Endothelial cell of hepatic sinusoid (primary cell): ENCODE results near the gene DUSP2.

ENCODE experiments used
- in situ Hi-C: cut with HindIII; loops from 2 replicates; pipeline ENCODE4 v1.10.0; 2017; ENCODE audit warnings: low sequenced_read_pairs

The DUSP2 gene

GRCh38 chr2:96145036-96145847 lies at the start of gene DUSP2:
Gene DUSP2, minus strand, starts transcription at chr2:96145440. Its CDS starts 86 bp downstream, at chr2:96145354.
- in situ Hi-C loops: no loop called here

GRCh38 chr2:96191937-96192670 lies 46.9 kb upstream of the DUSP2 start:
- in situ Hi-C loops: no loop called here

GRCh38 chr2:96188821-96189526 lies 43.7 kb upstream of the DUSP2 start:
- in situ Hi-C loops: no loop called here

DNA sequence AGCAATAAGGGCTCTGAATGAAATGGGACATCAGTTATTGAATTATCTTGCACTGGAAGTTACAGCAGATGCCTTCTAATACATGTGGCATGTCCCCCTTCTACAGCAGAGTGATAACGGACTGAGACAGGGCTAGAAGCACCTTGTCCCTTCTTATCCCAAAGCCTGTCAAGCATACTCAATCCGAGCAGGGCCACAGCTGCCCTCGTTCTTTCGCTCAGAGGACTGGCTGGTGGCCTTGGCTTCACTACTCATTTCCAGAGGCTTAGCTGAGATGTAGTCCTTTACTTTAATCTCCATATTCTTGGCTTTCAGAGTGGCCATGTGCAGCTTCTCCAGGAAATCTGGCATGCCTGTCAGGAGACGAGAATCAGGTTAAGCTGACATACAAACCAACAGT lies 41.3 kb upstream of the DUSP2 start:
- in situ Hi-C loops: no loop called here

DNA sequence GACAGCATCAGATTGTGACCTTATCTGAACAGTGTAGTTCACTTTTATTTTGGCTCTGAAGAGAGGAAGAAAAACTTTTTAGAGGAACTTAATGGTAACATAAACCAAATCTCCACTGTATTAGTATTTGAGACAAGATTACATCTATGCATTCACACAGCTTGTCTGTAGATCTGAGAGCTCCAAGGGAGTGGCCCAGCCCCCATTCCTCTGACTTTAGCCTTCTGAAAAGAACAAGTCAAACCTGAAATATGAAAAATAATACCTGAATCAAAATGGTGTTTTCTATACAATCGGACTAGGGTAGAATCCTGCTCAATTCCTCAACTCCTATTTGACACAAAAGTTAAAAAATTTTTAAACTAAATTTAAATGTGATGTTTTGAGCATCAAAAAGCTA lies 40.3 kb upstream of the DUSP2 start:
- in situ Hi-C loops: no loop called here

DNA sequence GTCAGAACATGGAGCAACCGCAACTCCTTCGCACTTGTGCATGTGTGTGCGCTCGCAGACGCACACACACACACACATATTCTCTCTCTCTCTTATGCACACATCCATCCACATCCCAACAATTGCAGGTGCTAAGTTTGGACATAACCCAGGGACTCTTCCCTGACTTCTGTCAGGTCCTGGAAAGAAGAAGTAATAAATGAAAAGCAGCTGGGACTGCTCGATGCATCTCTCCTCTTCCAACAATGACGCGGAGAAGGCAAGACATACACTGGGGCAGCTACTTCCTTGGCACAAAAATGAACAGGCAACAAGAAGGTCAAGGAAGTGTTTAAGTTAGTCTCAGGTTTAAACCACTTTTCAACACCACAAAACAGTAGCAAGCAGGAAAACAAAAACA lies 39.7 kb upstream of the DUSP2 start:
- in situ Hi-C loops: no loop called here

DNA sequence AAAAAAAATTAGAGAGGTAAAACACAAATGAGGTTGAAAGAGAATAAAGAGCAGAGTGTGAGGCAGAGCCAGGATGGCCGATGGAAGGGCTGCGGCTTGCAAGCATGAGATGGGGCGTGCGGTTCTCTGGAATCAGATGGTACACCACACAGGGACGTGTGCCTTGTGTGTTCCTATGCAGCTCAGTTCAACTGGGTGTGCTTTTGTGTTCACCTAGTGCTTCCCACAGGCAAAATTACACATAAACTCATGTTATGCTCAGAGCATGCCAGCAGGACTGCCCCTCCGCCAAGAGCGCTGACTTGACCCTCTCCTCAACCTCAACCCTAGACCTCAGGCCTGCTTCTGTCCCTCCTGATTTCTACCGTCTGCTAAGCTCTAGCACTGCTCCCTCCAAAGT lies 38.9 kb upstream of the DUSP2 start:
- in situ Hi-C loops: no loop called here

DNA sequence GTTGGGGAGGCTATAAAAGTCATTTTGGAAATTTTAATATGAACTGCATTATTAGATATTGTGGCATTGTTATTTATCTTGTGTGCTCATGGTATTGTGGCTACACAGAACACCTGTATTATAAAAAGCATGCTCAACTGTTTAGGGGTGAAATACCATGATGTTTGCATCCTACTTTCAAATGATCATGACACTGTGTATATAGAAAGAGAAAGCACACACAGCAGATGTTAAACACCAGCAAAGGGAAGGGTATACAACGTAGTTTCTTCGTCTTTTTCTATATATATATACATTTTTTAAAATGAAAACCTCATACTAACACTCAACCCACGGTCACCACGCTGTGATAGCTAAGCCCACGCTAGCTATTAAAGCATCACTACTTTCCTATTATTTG lies 36.3 kb upstream of the DUSP2 start:
- in situ Hi-C loops: no loop called here

DNA sequence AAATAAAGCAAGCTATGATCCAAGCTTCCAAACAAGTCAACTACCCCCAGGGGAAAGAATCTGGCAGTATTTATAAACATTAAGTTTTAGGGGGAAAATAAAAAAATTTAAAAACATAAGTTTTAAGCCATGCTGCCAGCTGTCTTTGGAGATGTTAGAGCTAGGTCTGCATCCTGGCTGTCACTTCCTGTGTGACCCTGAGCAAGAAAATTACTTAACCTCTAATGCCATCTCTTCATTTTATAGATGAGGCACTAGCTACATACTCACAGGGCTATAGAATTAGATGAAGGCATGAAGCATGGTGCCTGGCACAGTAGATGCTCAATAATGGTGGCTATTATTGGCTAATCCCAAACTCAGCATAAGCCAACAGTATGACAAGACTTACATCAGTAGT lies 35.3 kb upstream of the DUSP2 start:
- in situ Hi-C loops: no loop called here

DNA sequence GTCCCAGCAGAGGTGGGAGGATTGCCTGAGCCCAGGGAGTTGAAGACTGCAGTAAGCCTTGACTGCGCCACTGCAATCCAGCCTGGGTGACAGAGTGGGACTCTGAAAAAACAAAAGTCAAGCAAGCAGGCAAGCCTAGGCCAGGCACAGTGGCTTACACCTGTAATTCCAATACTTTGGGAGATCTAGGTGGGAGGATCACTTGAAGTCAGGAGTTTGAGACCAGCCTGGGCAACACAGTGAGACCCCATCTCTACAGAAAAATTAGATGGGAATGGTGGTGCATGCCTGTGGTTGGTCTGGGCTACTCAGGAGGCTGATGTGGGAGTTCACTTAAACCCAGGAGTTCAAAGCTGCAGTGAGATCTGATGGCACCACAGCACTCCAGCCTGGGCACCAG lies 34.8 kb upstream of the DUSP2 start:
- in situ Hi-C loops: no loop called here

DNA sequence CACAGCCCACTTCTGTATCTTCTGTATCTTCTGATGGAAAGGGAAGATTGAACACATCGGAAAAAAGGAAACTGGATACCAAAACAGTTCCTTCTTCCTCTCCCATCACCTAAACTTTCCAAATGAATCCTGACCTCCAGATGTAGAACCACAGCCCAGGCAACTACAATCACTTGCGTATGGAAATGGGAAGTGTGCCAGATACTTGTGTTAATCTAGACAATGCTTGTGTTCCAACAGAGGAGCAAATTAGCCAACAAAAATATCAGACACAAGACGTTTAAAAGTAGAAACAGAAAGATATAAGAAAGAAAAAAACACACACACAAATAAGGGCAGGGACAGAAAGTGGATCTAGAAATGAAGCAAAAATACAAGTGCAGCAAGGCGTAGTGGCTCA lies 31.4 kb upstream of the DUSP2 start:
- in situ Hi-C loops: no loop called here

DNA sequence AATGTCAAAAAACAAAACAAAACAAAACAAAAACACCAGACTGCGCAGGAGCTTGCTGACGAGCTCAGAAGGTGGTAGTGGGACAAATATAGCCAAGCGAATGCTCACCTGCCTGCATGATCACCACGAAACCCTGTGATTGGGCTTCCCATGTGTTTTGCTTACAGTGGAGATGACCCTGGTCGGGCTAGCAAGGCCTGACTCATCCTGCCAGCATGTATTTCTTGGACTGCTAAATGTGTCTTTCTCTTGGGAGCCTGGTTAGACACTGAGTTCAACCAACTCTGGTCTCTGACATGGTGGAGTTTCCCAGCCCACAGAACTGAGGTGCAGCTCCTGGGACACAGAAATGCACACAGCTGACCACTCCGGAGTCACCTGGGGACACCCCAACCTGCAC lies 30.7 kb upstream of the DUSP2 start:
- in situ Hi-C loops: no loop called here

- in situ Hi-C loops: no loop called here
These were observed 29.3 kb upstream of the DUSP2 start for GRCh38 chr2:96174251-96175144.

DNA sequence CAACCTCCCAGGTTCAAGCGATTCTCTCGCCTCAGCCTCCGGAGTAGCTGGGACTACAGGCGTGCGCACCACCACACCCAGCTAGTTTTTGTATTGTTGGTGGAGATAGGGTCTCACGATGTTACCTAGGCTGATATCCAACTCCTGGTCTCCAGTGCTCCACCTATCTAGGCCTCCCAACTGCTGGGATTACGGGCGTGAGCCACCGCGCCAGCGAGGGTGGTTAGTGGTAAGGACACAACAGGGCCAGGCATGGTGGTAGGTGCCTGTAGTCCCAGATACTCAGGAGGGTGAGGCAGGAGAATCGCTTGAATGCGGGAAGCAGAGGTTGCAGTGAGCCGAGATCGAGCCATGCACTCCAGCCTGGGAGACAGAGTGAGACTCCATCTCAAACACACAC lies 26.6 kb upstream of the DUSP2 start:
- in situ Hi-C loops: no loop called here

DNA sequence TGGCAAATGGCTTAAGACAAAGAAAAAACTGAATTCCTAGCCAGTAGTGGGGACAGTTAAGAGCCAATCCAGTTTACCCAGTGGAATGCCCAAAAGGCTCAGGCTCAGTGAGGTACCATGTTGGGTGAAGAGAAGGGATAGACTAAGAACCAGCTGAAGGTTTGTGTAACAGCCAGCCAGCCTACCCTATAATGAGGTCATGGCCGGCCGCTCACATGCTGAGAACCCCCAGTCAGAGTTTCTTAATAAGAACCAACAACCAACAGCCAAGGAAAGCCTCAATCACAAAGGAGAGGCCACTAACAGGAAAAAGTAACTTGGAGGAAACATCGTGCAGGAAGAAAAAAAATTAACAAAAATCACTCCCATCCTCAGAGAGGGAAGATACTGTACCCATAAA lies 25.4 kb upstream of the DUSP2 start:
- in situ Hi-C loops: no loop called here

- in situ Hi-C loops: no loop called here
These were observed 24.7 kb upstream of the DUSP2 start for GRCh38 chr2:96169868-96170507.

DNA sequence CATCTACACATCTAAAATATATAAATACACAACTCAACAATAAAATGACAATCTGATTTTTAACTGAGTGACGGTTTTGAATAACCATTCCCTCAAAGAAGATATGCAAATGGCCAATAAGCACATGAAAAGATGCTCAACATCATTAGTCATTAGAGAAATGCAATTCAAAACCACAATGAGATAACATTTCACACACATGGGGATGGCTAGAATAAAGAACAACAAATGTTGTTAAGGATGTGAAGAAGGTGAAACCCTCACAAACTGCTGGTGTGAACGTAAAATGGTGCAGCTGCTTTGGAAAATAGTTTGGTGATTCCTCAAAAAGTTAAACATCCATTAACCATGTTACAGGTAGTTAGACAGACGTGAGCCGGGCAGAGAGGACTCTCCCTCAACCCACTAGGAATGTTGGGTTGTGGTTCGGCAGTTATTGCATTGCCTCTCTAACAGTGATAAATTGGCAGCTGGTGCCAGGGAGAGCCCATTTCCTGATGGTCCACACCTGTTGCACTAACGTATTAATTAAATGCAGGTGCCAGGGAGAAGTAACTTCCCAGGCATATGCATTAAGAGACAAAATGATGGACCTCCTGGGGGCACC lies 22.3 kb upstream of the DUSP2 start:
- in situ Hi-C loops: no loop called here

DNA sequence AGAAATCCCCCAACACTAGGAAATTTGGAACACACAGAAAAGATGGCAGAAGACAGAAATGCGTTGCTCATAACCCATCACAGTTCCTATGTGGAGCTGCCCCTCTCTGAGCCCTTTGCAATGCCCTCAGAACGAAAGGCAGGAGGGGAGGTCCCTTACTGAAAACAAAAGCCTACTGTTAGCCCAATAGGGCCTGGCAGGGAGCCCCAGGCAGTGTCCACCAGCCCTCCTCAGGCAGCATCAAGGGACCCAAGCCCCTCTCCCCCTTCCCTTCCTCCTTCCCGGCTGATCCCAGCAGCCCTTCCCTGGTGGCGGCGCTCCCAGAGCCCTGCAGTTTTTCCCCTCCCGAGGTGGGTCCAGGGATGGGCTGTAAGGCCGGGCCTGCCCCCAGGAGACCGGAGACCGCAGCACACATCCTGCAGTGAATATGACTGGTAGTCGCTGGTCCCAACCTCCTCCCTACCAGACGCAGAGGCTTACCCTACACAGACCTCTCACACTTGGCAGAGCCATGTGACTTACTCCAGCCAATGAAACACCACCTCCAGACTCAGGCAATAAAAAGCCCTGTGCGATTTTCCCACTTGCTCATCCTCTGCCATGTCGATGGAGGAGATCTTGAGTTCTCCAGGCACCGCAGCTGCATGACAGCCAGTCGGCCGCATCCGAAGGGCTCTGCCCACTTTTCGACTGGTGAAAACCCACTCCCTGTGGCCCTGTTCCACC lies 19.4 kb upstream of the DUSP2 start:
- in situ Hi-C loops: loop anchor here (5.0 kb wide), 1 partner anchor 98 kb away; no protein-coding TSS in a partner anchor
